H1 (cell line): Measurements from ENCODE around the gene FRMD6. TPM values are rescaled to one million over a fixed set of nuclear protein-coding genes. Genes with fewer than 3 reads are reported as not detected.
A peak's percentile ranks its signal among the peaks of the same experiment; 100 is the strongest.

Source experiments
- CTCF ChIA-PET: fragments of 300-600 bp; sonication (Branson Sonifier 250); formaldehyde crosslinking; loops from one replicate; lab custom pipeline; 2021; ENCODE audit not compliant: partially characterized antibody; lab: Charles Lee
- POLR2A ChIA-PET: fragments of 300-600 bp; sonication (Branson Sonifier 250); formaldehyde crosslinking; loops from one replicate; lab custom pipeline; 2021; ENCODE audit warnings: inconsistent platforms; ENCODE audit not compliant: partially characterized antibody; lab: Charles Lee
- DNase-seq, 2 experiments: peaks; one replicate each; pipeline versions ENCODE4 v3.0.0 to v3.0.0-alpha.2; 2010 to 2022; ENCODE audit warnings: low spot score in 2 of 2, low read depth in 1 of 2, mixed read lengths in 1 of 2
- FAIRE-seq: peaks from 2 replicates; lab custom pipeline; 2011; peaks lifted over from hg19 to GRCh38; lab: Jason Lieb, UNC
- H2AFZ ChIP-seq: 2 replicates; pipeline ENCODE4 v1.8.1; 2012; ENCODE audit warnings: low read length, inconsistent platforms
- H2AK5ac ChIP-seq: 2 replicates; pipeline ENCODE4 v1.6.1; 2013; ENCODE audit warnings: low read depth, low read length
- H2BK120ac ChIP-seq: replicated peaks from 2 replicates; pipeline ENCODE3; 2013; ENCODE audit warnings: low read depth, low read length, inconsistent platforms
- H2BK12ac ChIP-seq: 2 replicates; pipeline ENCODE4 v1.6.1; 2013; ENCODE audit warnings: low read depth, low read length
- H2BK15ac ChIP-seq: 2 replicates; pipeline ENCODE4 v1.6.1; 2013; ENCODE audit warnings: low read length
- H2BK20ac ChIP-seq: 2 replicates; pipeline ENCODE4 v1.6.1; 2013; ENCODE audit warnings: low read length
- H2BK5ac ChIP-seq: 2 replicates; pipeline ENCODE4 v1.6.1; 2013; ENCODE audit warnings: low read depth, low read length
- H3K14ac ChIP-seq: 2 replicates; pipeline ENCODE4 v1.6.1; 2013; ENCODE audit warnings: inconsistent platforms; ENCODE audit not compliant: insufficient read length
- H3K18ac ChIP-seq: 2 replicates; pipeline ENCODE4 v1.6.1; 2013; ENCODE audit warnings: low read length; ENCODE audit errors: extremely low read depth
- H3K23ac ChIP-seq: 2 replicates; pipeline ENCODE4 v1.6.1; 2013; ENCODE audit warnings: inconsistent platforms; ENCODE audit not compliant: insufficient read length
- H3K23me2 ChIP-seq: 2 replicates; pipeline ENCODE4 v1.6.1; 2013; ENCODE audit warnings: low read depth, low read length
- H3K27ac ChIP-seq: 2 replicates; pipeline ENCODE4 v1.6.1; 2011; ENCODE audit warnings: low read depth, low read length, inconsistent platforms
- H3K27me3 ChIP-seq, 4 experiments: replicated peaks in 1 of 4; 1 replicate in 1 of 4; 2 replicates in 3 of 4; pipeline versions ENCODE4 v1.6.1 to v1.8.1; 2011 to 2013; ENCODE audit warnings: low read length in 3 of 4, mild to moderate bottlenecking in 3 of 4, inconsistent platforms in 2 of 4, mixed read lengths in 2 of 4, moderate library complexity in 1 of 4; ENCODE audit not compliant: control insufficient read depth in 3 of 4, insufficient read depth in 3 of 4; ENCODE audit errors: extremely low read depth in 1 of 4
- H3K36me3 ChIP-seq, 4 experiments: 2 replicates each; pipeline versions ENCODE4 v1.6.1 to v1.8.1; 2011 to 2013; ENCODE audit warnings: mild to moderate bottlenecking in 4 of 4, low read length in 3 of 4, moderate library complexity in 2 of 4, control low read depth in 1 of 4, inconsistent platforms in 1 of 4; ENCODE audit not compliant: insufficient read depth in 4 of 4, control insufficient read depth in 2 of 4
- H3K4ac ChIP-seq: replicated peaks from 2 replicates; pipeline ENCODE3; 2013; ENCODE audit warnings: low read length, low read depth, mixed read lengths, inconsistent platforms; ENCODE audit not compliant: insufficient read length
- H3K4me1 ChIP-seq, 4 experiments: replicated peaks in 1 of 4; 1 replicate in 1 of 4; 2 replicates in 3 of 4; pipeline versions ENCODE4 v1.6.1 to v1.8.1; 2011 to 2013; ENCODE audit warnings: low read length in 3 of 4, inconsistent platforms in 2 of 4, mixed read lengths in 1 of 4; ENCODE audit not compliant: insufficient read depth in 4 of 4, control insufficient read depth in 3 of 4
- H3K4me2 ChIP-seq, 2 experiments: 2 replicates each; pipeline versions ENCODE4 v1.6.1 to v1.8.1; 2011 to 2013; ENCODE audit warnings: low read depth in 2 of 2, low read length in 2 of 2, control low read depth in 1 of 2, inconsistent platforms in 1 of 2, mild to moderate bottlenecking in 1 of 2; ENCODE audit not compliant: insufficient read depth in 1 of 2
- H3K4me3 ChIP-seq, 4 experiments: fragments of 200-600, 300-600 bp in 1 of 4; sonication (generic), shearing (Covaris generic), sonication (Bioruptor Twin) in 1 of 4; 2 replicates each; pipeline versions ENCODE4 v1.5.1 to v1.8.1; 2011 to 2016; ENCODE audit warnings: low read length in 4 of 4, low read depth in 3 of 4, control low read depth in 2 of 4, inconsistent platforms in 2 of 4, mild to moderate bottlenecking in 2 of 4, mixed read lengths in 1 of 4, moderate library complexity in 1 of 4; ENCODE audit not compliant: insufficient read depth in 2 of 4; ENCODE audit errors: extremely low read depth in 1 of 4
- H3K56ac ChIP-seq: replicated peaks from 2 replicates; pipeline ENCODE3; 2013; ENCODE audit warnings: low read depth, mild to moderate bottlenecking, mixed read lengths, low read length, inconsistent platforms; ENCODE audit not compliant: insufficient read length
- H3K79me1 ChIP-seq: 2 replicates; pipeline ENCODE4 v1.6.1; 2013; ENCODE audit warnings: low read depth, low read length, control low read depth
- H3K79me2 ChIP-seq, 2 experiments: 2 replicates each; pipeline versions ENCODE4 v1.6.1 to v1.8.1; 2012 to 2013; ENCODE audit warnings: low read length in 2 of 2, mild to moderate bottlenecking in 2 of 2, inconsistent platforms in 1 of 2; ENCODE audit not compliant: insufficient read depth in 2 of 2, control insufficient read depth in 1 of 2
- H3K9ac ChIP-seq, 4 experiments: replicated peaks in 1 of 4; 1 replicate in 1 of 4; 2 replicates in 3 of 4; pipeline versions ENCODE4 v1.6.1 to v1.8.1; 2011 to 2013; ENCODE audit warnings: low read depth in 3 of 4, low read length in 3 of 4, control low read depth in 2 of 4, mild to moderate bottlenecking in 2 of 4, moderate library complexity in 2 of 4, inconsistent platforms in 1 of 4; ENCODE audit errors: extremely low read depth in 1 of 4
- H3K9me3 ChIP-seq, 2 experiments: 2 replicates each; pipeline versions ENCODE4 v1.6.1 to v1.8.1; 2012 to 2013; ENCODE audit warnings: mild to moderate bottlenecking in 2 of 2, moderate library complexity in 2 of 2, control low read depth in 1 of 2, inconsistent platforms in 1 of 2, low read depth in 1 of 2, low read length in 1 of 2, mixed read lengths in 1 of 2; ENCODE audit not compliant: insufficient read depth in 2 of 2
- H4K20me1 ChIP-seq, 2 experiments: replicated peaks in 1 of 2; 2 replicates each; pipeline versions ENCODE3 to v1.8.1; 2011 to 2013; ENCODE audit warnings: inconsistent platforms in 2 of 2, low read length in 2 of 2, mild to moderate bottlenecking in 1 of 2; ENCODE audit not compliant: insufficient read depth in 2 of 2, control insufficient read depth in 1 of 2
- H4K5ac ChIP-seq: 2 replicates; pipeline ENCODE4 v1.6.1; 2013; ENCODE audit warnings: low read length, low read depth, mixed read lengths, inconsistent platforms; ENCODE audit not compliant: insufficient read length
- H4K8ac ChIP-seq: 2 replicates; pipeline ENCODE4 v1.8.0; 2013; ENCODE audit warnings: mild to moderate bottlenecking, moderate library complexity, low read length, inconsistent platforms; ENCODE audit not compliant: insufficient read depth; ENCODE audit errors: extremely low read depth
- H4K91ac ChIP-seq: replicated peaks from 2 replicates; pipeline ENCODE3; 2013; ENCODE audit warnings: low read length, mixed read lengths, inconsistent platforms; ENCODE audit not compliant: insufficient read length
- EGR1 ChIP-seq: IDR thresholded peaks from 2 replicates; pipeline ENCODE4 v1.6.1; 2011; ENCODE audit warnings: low read depth, low read length, borderline replicate concordance
- JUND ChIP-seq: IDR thresholded peaks from 2 replicates; pipeline ENCODE4 v1.6.1; 2011; ENCODE audit warnings: mild to moderate bottlenecking, improper control_type of control experiment, low read length
- POU5F1 ChIP-seq: IDR thresholded peaks from 2 replicates; pipeline ENCODE4 v1.6.1; 2011; ENCODE audit warnings: low read depth, mild to moderate bottlenecking, low read length, moderate library complexity
- WGBS, 2 experiments: shearing (Covaris generic) in 1 of 2; methylation state at CpG; one replicate each; pipeline versions ENCODE4 v1.1.6 to v1.1.7; 2013 to 2015; ENCODE audit warnings: low lambda C conversion rate in 2 of 2, mixed read lengths in 2 of 2, inconsistent platforms in 1 of 2, low coverage in 1 of 2, missing lambda C conversion rate in 1 of 2; ENCODE audit not compliant: insufficient replicate concordance in 2 of 2, insufficient coverage in 1 of 2, insufficient read length in 1 of 2; ENCODE audit errors: extremely low coverage in 1 of 2, missing lambda C conversion rate in 1 of 2; 5-methylcytosine and 5-hydroxymethylcytosine counted together
- polyA plus RNA-seq, 7 experiments: library from polyadenylated mRNA; depleted of rRNA in 3 of 7; stranded (reverse) in 5 of 7; unstranded in 2 of 7; fragments of >200 nt in 5 of 7; fragments of 200-250 nt in 2 of 7; gene quantifications; 1 replicate in 5 of 7; 2 replicates in 1 of 7; 4 replicates in 1 of 7; pipeline versions ENCODE4 v1.2.1 to v1.2.3, GENCODE V29; 2011 to 2013; ENCODE audit warnings: missing spikeins in 2 of 7, mixed read lengths in 2 of 7
- total RNA-seq: library from RNA; stranded (reverse); fragmentation: NEBNext Ultra II Directional; extraction: Animal tissue kit (Norgen Biotek cat#: 25700); gene quantifications from 2 replicates; pipeline ENCODE4 v1.2.1, GENCODE V29; 2021

Gene FRMD6
- total and polyA plus RNA-seq, 2 of the 8 experiments (the other 6 are each of a cell fraction or from before 2014, with no cell fraction given), result 5.4 to 23.7 TPM

- Histone ChIP-seq H3K56ac (no peak overlapping the region), H2BK120ac (no peak overlapping the region), H3K4me3 (no peak overlapping the region), H3K4ac (peak overlapping the region; percentile 70), H3K79me2 (no peaks in the 10 kb centered on the region), H2BK5ac (no peak overlapping the region), H2AFZ (0 out of 2 replicates have a peak overlapping the region, but pooled peaks have one; percentile 16), H3K9me3 (no peaks in the 10 kb centered on the region), H3K27me3 (no peaks in the 10 kb centered on the region), H4K8ac (no peak overlapping the region), H3K36me3 (no peaks in the 10 kb centered on the region; a peak in 1 of 8 replicates), H3K23ac (no peak overlapping the region), H2BK15ac (no peak overlapping the region), H2BK20ac (no peak overlapping the region), H3K23me2 (no peaks in the 10 kb centered on the region), H3K27ac (no peak overlapping the region), H4K20me1 (no peaks in the 10 kb centered on the region), H4K5ac (no peak overlapping the region), H2AK5ac (no peak overlapping the region), H3K9ac (no peak overlapping the region), H3K4me1 (no peaks in the 10 kb centered on the region), H3K18ac (no peak overlapping the region), H3K14ac (no peak overlapping the region), H3K4me2 (no peak overlapping the region), H2BK12ac (no peak overlapping the region), H4K91ac (no peak overlapping the region), H3K79me1 (no peaks in the 10 kb centered on the region)
- WGBS, 2 experiments, result 89% methylated on average over 4 of the region's 4 CpGs; no CpG with 5 or more reads in 1 of the 2 experiments
- ChIA-PET POLR2A (no interaction called here), CTCF (interaction anchor here (0.7 to 0.9 kb wide), 2 partner anchors 13 to 41 kb away, joined by 3 read pairs; no protein-coding TSS in a partner anchor)
- FAIRE-seq (no peak), DNase-seq (no peak)
- TF ChIP-seq EGR1 (no peak), POU5F1 (no peak), JUND (no peak)
Observed at GRCh38 chr14:51735851-51736250, 84.1 kb downstream of the FRMD6 start.
